Stimulated activated CD4-positive, alpha-beta T cell treated with anti-CD3 and anti-CD28 coated beads, Interleukin-2, amount 100 ng/mL, for 4 hours (primary cell): Measurements from ENCODE around the gene GARIN1A.
"Not testable (repeated sequence)": the region's sequence is repeated elsewhere in the genome, so short reads cannot be mapped to it uniquely, and the experiment has no call there.

ENCODE experiments used
- DNase-seq: peaks from one replicate; pipeline ENCODE4 v3.0.0-alpha.2; 2020; ENCODE audit warnings: low read depth

Gene GARIN1A

GRCh38 chr7:128683270-128683669 lies 11.2 kb downstream of the GARIN1A start:
- not testable (repeated sequence) for DNase-seq

GRCh38 chr7:128683738-128684137 lies 11.6 kb downstream of the GARIN1A start:
- not testable (repeated sequence) for DNase-seq

GRCh38 chr7:128687131-128687530 lies 15.0 kb downstream of the GARIN1A start:
- no peak for DNase-seq

GRCh38 chr7:128688492-128688891 lies 16.4 kb downstream of the GARIN1A start:
- no peak for DNase-seq

GRCh38 chr7:128689161-128689935 lies 17.3 kb downstream of the GARIN1A start:
- DNase-seq, result not testable (repeated sequence)

GRCh38 chr7:128691227-128691626 lies 19.1 kb downstream of the GARIN1A start:
- no peak for DNase-seq

- DNase-seq, result no peak
Observed at GRCh38 chr7:128692623-128693270, 20.7 kb downstream of the GARIN1A start.

GRCh38 chr7:128693373-128694015 lies 21.4 kb downstream of the GARIN1A start:
- no peak for DNase-seq

GRCh38 chr7:128694738-128695137 lies 22.6 kb downstream of the GARIN1A start:
- no peak for DNase-seq

- no peak for DNase-seq
Observed at GRCh38 chr7:128697302-128697905, 25.3 kb downstream of the GARIN1A start.

GRCh38 chr7:128699196-128699712 lies 27.2 kb downstream of the GARIN1A start:
- no peak for DNase-seq

GRCh38 chr7:128699895-128700294 lies 27.8 kb downstream of the GARIN1A start:
- DNase-seq, result no peak

- no peak for DNase-seq
Observed at GRCh38 chr7:128701062-128701785, 29.1 kb downstream of the GARIN1A start.

GRCh38 chr7:128703609-128704241 lies 31.6 kb downstream of the GARIN1A start:
- DNase-seq, result no peak

GRCh38 chr7:128705891-128706333 lies 33.8 kb downstream of the GARIN1A start:
- DNase-seq, result no peak

- no peak for DNase-seq
Observed at GRCh38 chr7:128707752-128708151, 35.7 kb downstream of the GARIN1A start.

- DNase-seq, result no peak
Observed at GRCh38 chr7:128708235-128708634, 36.1 kb downstream of the GARIN1A start.

- DNase-seq, result no peak
Observed at GRCh38 chr7:128708824-128709223, 36.7 kb downstream of the GARIN1A start.

GRCh38 chr7:128710481-128710880 lies 38.4 kb downstream of the GARIN1A start:
- DNase-seq, result no peak

- DNase-seq, result no peak
Observed at GRCh38 chr7:128713794-128714193, 41.7 kb downstream of the GARIN1A start.
